Hindlimb muscle (tissue), 1 donor: ENCODE results near the gene FAM13C. TPM values are rescaled to one million over a fixed set of nuclear protein-coding genes. Genes with fewer than 3 reads are reported as not detected.

Experiments
- DNase-seq: peaks from one replicate; pipeline ENCODE4 v3.0.0-alpha.2; 2013
- polyA plus RNA-seq: library from polyadenylated mRNA; unstranded; fragments of 120-200 nt; gene quantifications from one replicate; pipeline ENCODE4 v1.2.1, GENCODE V29; 2013; ENCODE audit not compliant: insufficient read length

The FAM13C gene
- polyA plus RNA-seq, 1 donor: 31.2 TPM

DNA sequence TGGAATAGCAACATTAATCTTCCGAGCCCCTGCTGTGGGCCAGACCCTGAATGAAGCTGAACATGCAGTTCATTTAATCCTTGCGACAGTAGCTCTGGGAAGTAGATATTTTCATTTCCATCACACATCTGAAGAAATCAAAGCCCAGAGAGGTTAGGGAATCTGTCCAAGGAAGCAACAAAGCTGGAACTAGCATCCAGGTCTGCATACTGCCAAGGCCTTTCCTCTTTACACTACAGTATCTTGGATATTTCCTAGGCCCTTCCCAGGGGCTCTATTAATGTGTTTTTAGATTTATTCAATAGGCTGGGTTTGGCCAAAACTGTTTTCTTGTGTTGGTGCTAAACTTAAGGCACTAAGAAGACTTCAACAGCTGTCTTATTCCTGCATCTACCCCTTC is 48.1 kb downstream of the FAM13C start:
- peak; percentile 40 for DNase-seq

- DNase-seq: no peak
Measured at GRCh38 chr10:59312247-59312646, 50.1 kb downstream of the FAM13C start.

- no peak for DNase-seq
Measured at GRCh38 chr10:59311025-59311424, 51.3 kb downstream of the FAM13C start.

DNA sequence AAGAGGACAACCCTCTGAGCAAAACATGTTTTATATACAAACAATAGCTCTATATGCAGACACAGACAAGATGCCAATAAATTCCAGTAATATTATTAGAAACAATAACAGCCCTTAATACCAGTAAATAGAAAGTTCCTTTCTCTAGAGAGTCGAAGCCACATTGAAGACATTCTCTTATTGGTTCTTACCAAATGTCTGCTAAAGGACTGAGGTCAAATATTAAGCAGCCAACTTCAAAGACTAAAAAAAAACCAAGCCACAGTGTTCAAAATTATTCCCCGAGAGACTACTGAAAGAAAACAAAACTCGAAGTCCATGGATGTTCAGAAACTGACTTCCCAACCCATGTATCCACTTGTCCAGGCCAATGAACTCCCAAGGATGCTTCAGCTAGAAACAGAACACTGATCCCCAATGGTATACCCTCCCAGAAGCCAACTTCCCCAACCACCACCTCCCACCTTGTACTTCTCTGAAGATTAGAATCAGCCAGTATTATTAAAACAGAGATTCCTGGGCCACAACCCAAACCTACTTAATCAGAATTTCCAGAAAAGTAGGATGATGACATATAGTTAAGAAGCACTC is 51.9 kb downstream of the FAM13C start:
- no peak for DNase-seq

DNA sequence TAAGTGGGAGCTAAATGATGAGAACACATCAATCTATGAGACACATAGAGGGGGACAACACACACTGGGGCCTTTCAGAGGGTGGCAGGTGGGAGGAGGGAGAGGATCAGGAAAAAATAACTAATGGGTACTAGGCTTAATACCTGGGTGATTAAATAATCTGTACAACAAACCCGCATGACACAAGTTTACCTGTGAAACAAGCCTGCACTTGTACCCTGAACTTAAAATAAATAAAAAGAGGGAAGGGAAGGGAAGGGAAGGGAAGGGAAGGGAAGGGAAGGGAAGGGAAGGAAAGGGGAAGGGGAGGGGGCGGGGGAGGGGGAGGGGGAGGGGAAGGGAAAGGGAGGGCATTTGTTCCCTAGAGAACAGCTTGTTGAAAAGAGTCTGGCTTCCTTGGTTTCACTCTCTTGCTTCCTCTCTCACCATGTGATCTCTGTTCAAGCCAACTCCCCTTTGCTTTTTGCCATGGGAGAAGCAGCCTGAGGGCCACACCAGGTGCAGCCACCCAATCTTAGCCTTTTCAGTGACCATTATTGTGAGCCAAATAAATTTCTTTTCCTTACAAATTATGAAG is 57.7 kb downstream of the FAM13C start:
- no peak for DNase-seq

- DNase-seq: no peak
Measured at GRCh38 chr10:59303018-59303417, 59.3 kb downstream of the FAM13C start.

DNA sequence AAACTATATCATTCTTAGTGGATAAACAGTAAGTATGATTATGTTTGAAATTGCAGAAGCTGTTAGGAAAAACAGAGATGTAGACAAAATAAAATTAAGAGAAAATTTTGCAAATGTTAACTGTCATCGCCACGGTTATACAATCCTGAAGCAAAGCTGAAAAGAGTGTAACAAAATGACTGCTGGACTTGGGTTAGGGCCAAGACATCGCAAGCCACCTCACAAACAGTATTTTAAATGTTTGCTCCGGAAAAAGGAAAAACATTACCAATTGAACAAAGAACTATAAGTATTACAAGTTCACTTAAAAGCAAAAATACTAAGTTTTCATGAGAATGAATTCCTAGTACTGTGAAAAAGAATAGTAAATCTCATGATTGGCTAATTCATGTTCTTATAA is 60.0 kb downstream of the FAM13C start:
- no peak for DNase-seq

DNA sequence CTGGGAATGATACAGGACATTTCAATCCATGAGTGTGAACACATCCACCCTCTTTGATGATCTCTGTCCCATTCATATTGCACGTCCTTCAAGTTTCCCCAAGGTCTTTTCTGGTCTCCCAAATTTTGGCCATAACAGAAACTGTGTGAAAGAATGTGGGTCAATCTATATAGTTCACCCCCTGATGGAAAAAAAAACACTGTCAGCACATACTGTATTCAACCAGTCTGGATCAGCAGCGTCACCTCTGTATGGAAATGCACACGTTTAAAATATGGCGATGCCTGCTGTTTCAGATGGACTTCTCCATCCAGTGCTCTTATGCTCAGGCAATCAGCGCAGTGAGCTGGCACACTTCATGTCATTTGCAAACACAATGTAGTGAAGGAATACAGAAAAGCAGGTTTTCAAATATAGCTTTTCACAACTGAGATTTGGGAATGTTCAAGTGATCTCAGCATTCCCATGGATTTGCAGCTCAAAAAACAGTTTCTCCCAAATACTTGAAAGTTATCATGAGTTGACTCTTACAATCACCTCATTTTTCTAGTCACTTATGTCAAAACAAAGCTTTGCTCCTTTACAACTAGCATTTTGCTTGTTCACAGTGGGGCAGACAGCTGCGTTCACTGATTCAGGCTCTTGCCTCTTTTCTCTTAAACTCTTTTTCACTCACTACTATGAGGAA is 61.1 kb downstream of the FAM13C start:
- DNase-seq: no peak

DNA sequence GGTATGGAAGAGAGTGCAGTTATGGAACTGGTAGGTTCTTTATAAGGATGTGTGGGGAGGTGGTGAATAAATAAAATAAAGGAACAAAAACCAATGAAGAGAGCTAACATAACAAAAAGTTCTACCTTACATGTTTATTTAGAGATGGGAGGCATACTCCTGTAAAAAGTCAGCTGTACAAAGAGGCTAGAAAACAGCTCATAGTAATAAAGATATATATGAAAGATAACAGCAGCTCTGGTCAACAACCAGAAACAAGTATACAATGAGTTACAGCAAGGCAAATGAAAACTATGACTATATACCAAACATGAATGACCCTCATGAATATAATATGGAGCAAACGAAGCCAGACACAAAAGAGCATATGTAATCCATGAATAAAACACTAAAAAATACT is 62.0 kb downstream of the FAM13C start:
- no peak for DNase-seq

- no peak for DNase-seq
Measured at GRCh38 chr10:59299933-59300332, 62.4 kb downstream of the FAM13C start.

- no peak for DNase-seq
Measured at GRCh38 chr10:59290448-59290847, 71.9 kb downstream of the FAM13C start.

GRCh38 chr10:59289853-59290252 is 72.5 kb downstream of the FAM13C start:
- DNase-seq: no peak

- DNase-seq: no peak
Measured at GRCh38 chr10:59287587-59288255, 74.6 kb downstream of the FAM13C start.

DNA sequence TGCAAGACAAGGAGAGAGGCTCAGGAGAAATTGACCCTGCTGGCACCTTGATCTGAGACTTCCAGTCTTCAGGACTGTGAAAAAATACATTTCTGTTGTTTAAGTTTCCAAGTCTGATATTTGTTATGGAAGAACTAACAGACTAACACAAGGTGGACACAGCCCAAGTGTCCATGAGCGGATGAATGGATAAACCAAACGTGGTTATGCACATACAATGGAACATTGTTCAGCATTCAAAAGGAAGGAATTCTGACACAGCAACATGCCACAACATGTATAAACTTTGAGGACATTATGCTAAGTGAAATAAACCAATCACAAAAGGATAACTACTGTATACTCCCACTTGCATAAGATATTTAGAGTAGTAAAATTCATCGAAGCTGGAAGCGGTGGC is 76.5 kb downstream of the FAM13C start:
- no peak for DNase-seq

DNA sequence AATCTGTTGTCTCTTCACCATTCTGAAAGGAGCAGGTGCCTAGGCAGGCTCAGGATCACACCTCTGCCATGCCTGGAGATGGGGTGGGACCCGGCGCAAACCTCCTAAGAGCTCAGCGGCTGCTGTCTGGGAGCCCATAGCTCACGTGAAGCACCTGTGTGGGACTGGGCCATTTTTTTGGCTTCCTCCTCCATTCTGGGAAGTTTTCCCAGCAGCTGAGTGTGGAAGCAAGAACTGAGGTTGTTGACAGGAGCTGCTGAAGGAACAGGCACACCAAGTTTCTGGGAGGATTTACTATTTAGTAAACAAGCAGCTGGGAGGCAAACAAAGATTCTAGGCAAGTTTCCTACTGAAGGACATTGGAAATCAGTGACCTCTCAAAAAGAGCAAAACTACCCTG is 77.3 kb downstream of the FAM13C start:
- peak; percentile 49 for DNase-seq

GRCh38 chr10:59284118-59284975 is 78.0 kb downstream of the FAM13C start:
- no peak for DNase-seq

DNA sequence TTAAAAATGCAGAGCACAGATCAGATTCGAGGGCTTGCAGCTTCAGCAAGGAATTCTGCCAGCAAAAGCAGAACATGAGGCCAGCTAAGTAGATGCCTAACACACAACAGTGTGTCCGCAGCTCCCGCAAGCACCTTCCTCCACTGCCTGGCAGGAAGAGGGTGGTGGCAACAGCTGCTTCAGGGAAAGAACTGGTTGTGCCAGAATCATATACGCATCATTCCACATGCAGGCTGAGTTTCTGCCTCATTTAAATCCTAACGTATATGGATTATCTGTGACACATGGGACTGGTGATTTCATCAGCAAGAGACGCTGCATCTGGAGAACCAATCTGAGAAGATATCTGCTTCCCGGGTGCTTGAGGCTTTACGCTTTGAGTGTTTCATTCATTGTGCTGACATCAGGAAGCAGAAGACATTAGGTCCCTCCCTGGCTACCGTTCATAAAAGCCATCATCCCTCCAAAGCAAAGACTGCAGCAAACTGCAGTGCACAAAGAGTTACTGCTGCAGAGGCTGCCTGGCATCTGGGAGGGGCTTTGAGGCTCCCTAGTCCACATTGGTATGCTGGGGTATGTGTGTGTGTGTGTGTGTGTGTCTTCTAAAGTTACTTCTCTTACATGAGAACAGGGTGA is 78.8 kb downstream of the FAM13C start:
- no peak for DNase-seq

- DNase-seq: no peak
Measured at GRCh38 chr10:59281861-59282260, 80.5 kb downstream of the FAM13C start.

DNA sequence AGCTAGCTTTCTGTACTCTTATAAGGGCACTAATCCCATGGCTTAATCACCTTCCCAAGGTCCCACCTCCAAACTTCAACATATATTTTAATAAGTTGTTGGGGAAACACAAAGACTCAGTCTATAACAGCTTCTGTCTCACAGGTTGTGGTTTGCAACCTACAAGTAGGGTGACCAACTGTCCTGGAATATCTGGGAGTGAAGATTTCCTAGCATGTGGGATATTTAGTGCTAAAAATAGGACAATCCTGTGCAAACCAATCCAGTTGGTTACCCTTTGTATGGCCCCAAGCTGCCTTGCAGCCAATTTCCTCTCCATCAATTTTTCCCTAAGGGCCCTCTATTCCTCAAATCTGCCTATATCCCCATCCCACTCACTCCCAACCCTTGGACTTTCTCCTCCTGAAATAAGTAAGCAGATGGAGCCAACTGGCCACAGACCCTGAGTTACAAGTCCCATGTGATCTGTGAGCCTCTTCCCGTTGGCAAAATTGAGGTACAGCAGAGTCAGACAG is 82.3 kb downstream of the FAM13C start:
- DNase-seq: no peak

DNA sequence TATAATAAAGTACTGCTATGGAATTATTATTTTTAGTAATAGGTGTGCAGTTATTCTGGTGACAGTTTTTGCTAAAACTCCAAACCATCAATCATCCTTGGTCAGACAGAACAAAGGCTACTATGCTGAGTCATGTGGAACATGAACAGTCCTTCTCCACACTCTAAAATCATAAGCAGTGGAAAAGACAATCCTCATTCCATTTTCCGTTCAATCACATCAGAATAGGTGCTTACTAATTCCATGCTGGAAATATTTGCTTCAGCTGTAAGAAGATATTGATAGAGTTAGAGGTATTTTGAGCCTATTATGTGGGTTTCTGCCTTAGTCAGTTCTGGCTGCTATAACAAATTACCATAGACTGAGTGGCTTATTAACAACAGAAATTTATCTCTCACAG is 82.9 kb downstream of the FAM13C start:
- no peak for DNase-seq

GRCh38 chr10:59276919-59277318 is 85.4 kb downstream of the FAM13C start:
- DNase-seq: no peak

DNA sequence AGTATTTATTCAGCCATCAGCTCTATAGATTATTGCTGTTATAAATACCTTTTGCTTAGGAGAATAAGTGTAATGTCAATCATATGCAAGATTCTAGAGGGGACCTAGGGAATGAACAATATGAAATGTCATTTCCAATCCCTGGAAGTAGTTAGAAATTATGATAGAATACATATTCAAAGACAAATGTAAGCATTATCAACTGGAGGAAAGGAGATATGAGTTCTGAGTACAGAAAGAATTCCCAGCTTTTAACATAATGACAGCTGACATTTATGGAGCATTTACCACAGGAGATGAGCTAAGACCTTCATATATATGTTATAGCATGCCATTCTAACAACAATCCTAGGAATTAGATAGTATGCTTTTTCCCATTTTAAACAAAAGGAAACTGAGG is 86.2 kb downstream of the FAM13C start:
- DNase-seq: no peak
